Gastrocnemius medialis (tissue), 4 donors: Measurements from ENCODE around the gene MAP2K6. TPM values are rescaled to one million over a fixed set of nuclear protein-coding genes. Genes with fewer than 3 reads are reported as not detected.
A peak's percentile ranks its signal among the peaks of the same experiment; 100 is the strongest.

ENCODE experiments used
- ATAC-seq, 2 donors: fragments of 150-250 bp; one replicate each; pipeline ENCODE4 v1.9.1; 2016
- DNase-seq, 2 donors: peaks; one replicate each; pipeline ENCODE4 v3.0.0-alpha.2; 2019
- H3K27ac ChIP-seq, 4 donors: fragments of 200-600 bp; sonication (generic); 1 replicate in 1 of 4; 2 replicates in 3 of 4; pipeline ENCODE4 v1.5.1; 2016 to 2018; ENCODE audit warnings: mild to moderate bottlenecking in 2 of 4, moderate library complexity in 1 of 4
- H3K27me3 ChIP-seq, 3 donors: fragments of 200-600 bp; sonication (generic) in 2 of 3; 1 replicate in 1 of 3; 2 replicates in 2 of 3; pipeline versions ENCODE4 v1.5.1 to v1.6.0; 2016 to 2019; ENCODE audit warnings: mild to moderate bottlenecking in 1 of 3, moderate library complexity in 1 of 3
- H3K36me3 ChIP-seq, 2 donors: fragments of 200-600 bp; sonication (generic) in 1 of 2; one replicate each; pipeline ENCODE4 v1.5.1; 2017 to 2018
- H3K4me1 ChIP-seq, 2 donors: fragments of 200-600 bp; sonication (generic) in 1 of 2; one replicate each; pipeline ENCODE4 v1.5.1; 2016 to 2017; ENCODE audit warnings: mild to moderate bottlenecking in 2 of 2
- H3K4me3 ChIP-seq, 4 donors: fragments of 200-600 bp; sonication (generic) in 3 of 4; 1 replicate in 1 of 4; 2 replicates in 3 of 4; pipeline ENCODE4 v1.5.1; 2016 to 2019; ENCODE audit warnings: mild to moderate bottlenecking in 2 of 4
- H3K9me3 ChIP-seq, 3 donors: fragments of 200-600 bp; sonication (generic) in 2 of 3; 1 replicate in 1 of 3; 2 replicates in 2 of 3; pipeline ENCODE4 v1.5.1; 2016 to 2019
- POLR2A ChIP-seq, 2 donors: fragments of 450-650 bp; IDR thresholded peaks; one replicate each; pipeline ENCODE4 v1.6.1; 2017; ENCODE audit warnings: antibody characterized with exemption in 2 of 2, mild to moderate bottlenecking in 2 of 2, moderate library complexity in 2 of 2
- in situ Hi-C, 4 donors: fragments of 200-750 bp; cut with MboI; loops; one replicate each; pipeline versions ENCODE4 v1.15.0 to v1.8.0; 2017; ENCODE audit warnings: low sequenced_read_pairs in 4 of 4
- intact Hi-C: fragments of 100-400 bp; cut with DNase I; formaldehyde crosslinking; loops from one replicate; pipeline ENCODE4 v1.15.1; 2023; ENCODE audit warnings: low total_unique reads
- total RNA-seq, 4 donors: library from RNA; depleted of rRNA; stranded (reverse); fragments of >200 nt; gene quantifications; one replicate each; pipeline versions ENCODE4 v1.1.0 to v1.2.3, GENCODE V29; 2016
- TF ChIP-seq, protein P1 (sequence below), 5 experiments: fragments of 450-650 bp in 3 of 5; fragments of 200-600 bp in 2 of 5; sonication (generic) in 2 of 5; IDR thresholded peaks in 4 of 5; conservative IDR thresholded peaks in 1 of 5; 1 replicate in 4 of 5; 2 replicates in 1 of 5; pipeline ENCODE4 v1.5.1; 2016 to 2019; ENCODE audit warnings: antibody characterized with exemption in 5 of 5, mild to moderate bottlenecking in 3 of 5, moderate library complexity in 3 of 5

Gene MAP2K6
- total RNA-seq, 4 donors from 2014 or later, result 35.1 to 351 (median 223) TPM

DNA sequence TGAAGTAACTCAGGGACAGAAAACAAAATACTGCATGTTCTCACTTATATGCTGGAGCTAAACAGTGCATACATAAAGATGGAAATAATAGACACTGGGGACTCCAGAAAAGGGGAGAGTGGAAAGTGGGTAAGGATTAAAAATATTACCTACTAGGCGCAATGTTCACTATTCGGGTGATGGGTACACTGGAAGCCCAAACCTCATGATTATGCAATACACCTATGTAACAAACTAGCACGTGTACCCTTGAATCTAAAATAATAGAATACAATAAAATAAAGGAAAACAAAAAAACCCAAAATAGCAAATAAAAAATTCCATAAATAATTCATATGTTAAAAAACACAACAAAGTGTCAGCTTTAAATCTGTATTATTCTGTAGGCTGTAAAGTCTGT is 56.9 kb downstream of the MAP2K6 start:
- Histone ChIP-seq H3K27me3 (no peaks in the 10 kb centered on the region), H3K9me3 (no peaks in the 10 kb centered on the region), H3K36me3 (no peaks in the 10 kb centered on the region), H3K27ac (peak overlapping the region; percentile 78 to 96 (median 81)), H3K4me3 (no peak overlapping the region), H3K4me1 (peaks cover 17 to 24% of the 10 kb centered on the region in 2 donors)
- TF ChIP-seq, protein P1, sequence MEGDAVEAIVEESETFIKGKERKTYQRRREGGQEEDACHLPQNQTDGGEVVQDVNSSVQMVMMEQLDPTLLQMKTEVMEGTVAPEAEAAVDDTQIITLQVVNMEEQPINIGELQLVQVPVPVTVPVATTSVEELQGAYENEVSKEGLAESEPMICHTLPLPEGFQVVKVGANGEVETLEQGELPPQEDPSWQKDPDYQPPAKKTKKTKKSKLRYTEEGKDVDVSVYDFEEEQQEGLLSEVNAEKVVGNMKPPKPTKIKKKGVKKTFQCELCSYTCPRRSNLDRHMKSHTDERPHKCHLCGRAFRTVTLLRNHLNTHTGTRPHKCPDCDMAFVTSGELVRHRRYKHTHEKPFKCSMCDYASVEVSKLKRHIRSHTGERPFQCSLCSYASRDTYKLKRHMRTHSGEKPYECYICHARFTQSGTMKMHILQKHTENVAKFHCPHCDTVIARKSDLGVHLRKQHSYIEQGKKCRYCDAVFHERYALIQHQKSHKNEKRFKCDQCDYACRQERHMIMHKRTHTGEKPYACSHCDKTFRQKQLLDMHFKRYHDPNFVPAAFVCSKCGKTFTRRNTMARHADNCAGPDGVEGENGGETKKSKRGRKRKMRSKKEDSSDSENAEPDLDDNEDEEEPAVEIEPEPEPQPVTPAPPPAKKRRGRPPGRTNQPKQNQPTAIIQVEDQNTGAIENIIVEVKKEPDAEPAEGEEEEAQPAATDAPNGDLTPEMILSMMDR (IDR thresholded peaks at IDR 0.05 in 4 of 5, conservative IDR thresholded peaks at IDR 0.05 in 1 of 5), result no peak
- no peak for TF ChIP-seq POLR2A (IDR thresholded peaks at IDR 0.05)
- intact Hi-C loops, result no loop called here
- DNase-seq (no peak), ATAC-seq (no peak)
- in situ Hi-C loops, result no loop called here

DNA sequence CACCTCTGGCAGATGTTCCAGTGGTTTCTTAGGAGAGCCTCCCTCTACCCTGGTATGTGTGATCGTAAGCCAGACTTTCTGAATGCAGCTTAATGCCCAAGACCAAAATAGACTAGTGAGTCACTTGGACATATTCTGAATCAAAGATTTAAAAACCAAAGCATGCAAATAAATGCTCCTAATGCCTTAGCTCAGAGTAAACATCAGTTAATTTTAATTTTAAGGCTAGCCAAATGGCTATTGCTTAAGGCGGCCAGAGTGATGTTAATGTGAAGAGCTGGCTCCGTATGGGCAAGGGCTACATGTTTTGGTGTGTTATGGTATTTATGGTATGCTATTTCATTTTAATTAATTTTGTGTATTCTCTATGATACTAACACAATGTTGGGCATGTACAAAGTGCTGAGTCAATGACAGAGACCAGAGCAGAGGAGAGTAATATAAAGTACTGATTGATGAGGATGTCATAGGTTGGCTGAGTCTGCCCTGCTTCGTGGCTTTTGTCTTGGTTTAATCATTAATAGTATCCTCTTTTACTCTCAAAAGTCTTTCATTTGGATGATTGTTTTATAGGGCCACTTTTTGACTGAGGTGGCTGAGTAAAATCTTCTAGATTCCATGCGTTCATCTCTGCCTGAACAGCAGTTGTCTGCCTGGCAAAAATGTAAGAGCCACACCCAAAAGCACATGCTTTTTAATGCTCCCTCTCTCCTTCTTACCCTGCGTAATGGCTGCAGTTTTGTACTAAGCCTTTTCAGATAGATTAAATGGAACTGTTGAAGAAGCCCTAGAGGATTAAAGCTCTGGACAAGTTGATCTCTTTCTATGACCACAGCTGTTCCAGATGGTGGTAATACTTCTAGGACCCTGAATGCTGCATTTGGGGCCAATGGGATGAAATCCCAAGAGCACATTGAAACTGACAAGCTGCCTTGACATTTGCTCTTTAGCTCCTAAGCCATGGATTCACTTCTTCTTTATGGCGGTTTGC is 59.6 kb downstream of the MAP2K6 start:
- no peaks in the 10 kb centered on the region for H3K27me3 ChIP-seq
- intact Hi-C loops, result no loop called here
- no peaks in the 10 kb centered on the region for H3K36me3 ChIP-seq
- ATAC-seq (peak; percentile 84 to 87), DNase-seq (no peak)
- in situ Hi-C loops, result no loop called here
- H3K27ac ChIP-seq, result peak overlapping the region; percentile 78 to 96 (median 81)
- peak overlapping the region in 3 of 4 donors; percentile 1 to 4 (median 4) for H3K4me3 ChIP-seq
- no peak for TF ChIP-seq POLR2A (IDR thresholded peaks at IDR 0.05)
- TF ChIP-seq, protein P1 (IDR thresholded peaks at IDR 0.05 in 4 of 5, conservative IDR thresholded peaks at IDR 0.05 in 1 of 5), result no peak
- peaks cover 19 to 26% of the 10 kb centered on the region in 2 donors for H3K4me1 ChIP-seq
- no peaks in the 10 kb centered on the region for H3K9me3 ChIP-seq

DNA sequence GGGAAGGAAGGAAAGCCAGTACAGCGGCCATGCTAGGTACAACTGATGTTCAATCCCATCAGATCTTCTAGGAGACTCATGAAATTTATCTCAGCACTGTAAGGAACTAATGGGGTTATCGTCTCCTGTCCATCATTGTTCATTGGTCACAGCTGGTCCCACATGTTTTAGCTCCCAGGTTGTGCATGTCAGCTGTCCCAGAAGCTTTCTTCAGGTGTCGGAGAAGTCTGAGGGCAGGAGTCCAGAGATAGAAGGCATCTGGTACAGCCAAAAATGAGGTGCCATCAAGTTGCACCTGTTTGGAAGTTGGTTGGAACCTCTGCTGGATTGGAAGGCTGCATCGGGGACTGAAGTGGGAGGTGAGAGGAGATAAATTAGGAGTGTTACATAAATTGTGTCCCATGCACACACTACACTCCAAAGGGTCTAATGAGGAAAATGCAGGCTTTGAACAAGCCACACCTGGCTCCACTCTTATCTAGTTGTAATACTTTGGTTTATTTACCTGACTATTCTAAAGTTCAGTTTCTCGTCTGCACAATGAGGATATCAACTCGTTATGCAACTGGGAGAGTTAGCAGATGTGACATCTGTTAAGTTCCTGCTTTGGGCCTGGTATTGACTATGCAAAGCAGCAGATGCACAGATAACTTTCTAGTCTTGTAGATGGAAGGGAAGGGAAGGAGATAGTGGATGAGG is 62.9 kb downstream of the MAP2K6 start:
- TF ChIP-seq, protein P1 (IDR thresholded peaks at IDR 0.05 in 4 of 5, conservative IDR thresholded peaks at IDR 0.05 in 1 of 5), result no peak
- TF ChIP-seq POLR2A (IDR thresholded peaks at IDR 0.05), result no peak
- no peaks in the 10 kb centered on the region for H3K36me3 ChIP-seq
- peaks cover 31 to 46% of the 10 kb centered on the region in 2 donors for H3K4me1 ChIP-seq
- intact Hi-C loops (no loop called here), in situ Hi-C loops (no loop called here)
- ATAC-seq (no peak), DNase-seq (no peak)
- no peaks in the 10 kb centered on the region for H3K27me3 ChIP-seq
- no peaks in the 10 kb centered on the region for H3K9me3 ChIP-seq
- H3K27ac ChIP-seq, result peak overlapping the region; percentile 26 to 96 (median 90)
- no peak overlapping the region for H3K4me3 ChIP-seq

DNA sequence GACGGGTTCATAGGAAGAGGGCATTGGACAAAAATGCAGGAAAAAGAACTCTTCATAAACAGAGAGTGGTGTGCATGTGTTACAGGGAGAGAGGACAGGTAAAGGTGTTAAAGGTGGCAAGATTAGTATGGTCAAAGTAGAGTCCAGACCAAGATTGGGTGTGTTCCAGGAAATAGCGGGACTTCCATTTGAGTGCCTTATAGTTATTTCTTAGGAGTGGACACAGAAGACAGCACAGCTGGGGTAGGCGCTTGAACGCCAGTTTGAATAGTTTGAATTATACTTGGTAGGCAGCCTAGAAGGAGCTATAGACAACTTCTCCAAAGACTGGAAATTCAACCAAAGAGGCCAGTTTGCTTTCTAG is 63.4 kb downstream of the MAP2K6 start:
- H3K36me3 ChIP-seq, result no peaks in the 10 kb centered on the region
- intact Hi-C loops (no loop called here), in situ Hi-C loops (no loop called here)
- peak overlapping the region; percentile 85 to 96 (median 95) for H3K27ac ChIP-seq
- ATAC-seq (no peak), DNase-seq (no peak)
- no peak for TF ChIP-seq POLR2A (IDR thresholded peaks at IDR 0.05)
- TF ChIP-seq, protein P1 (IDR thresholded peaks at IDR 0.05 in 4 of 5, conservative IDR thresholded peaks at IDR 0.05 in 1 of 5), result no peak
- no peaks in the 10 kb centered on the region for H3K9me3 ChIP-seq
- no peak overlapping the region for H3K4me3 ChIP-seq
- H3K4me1 ChIP-seq, result peaks cover 31 to 48% of the 10 kb centered on the region in 2 donors
- H3K27me3 ChIP-seq, result no peaks in the 10 kb centered on the region
